NCI-H2227 (cell line): ENCODE data around the gene CD27.
A peak's percentile ranks its signal among the peaks of the same experiment; 100 is the strongest.

Source experiments
- DNase-seq: peaks from one replicate; lab custom pipeline; 2025; ENCODE audit not compliant: unreplicated experiment; lab: John Stamatoyannopoulos, UW

The CD27 gene

DNA sequence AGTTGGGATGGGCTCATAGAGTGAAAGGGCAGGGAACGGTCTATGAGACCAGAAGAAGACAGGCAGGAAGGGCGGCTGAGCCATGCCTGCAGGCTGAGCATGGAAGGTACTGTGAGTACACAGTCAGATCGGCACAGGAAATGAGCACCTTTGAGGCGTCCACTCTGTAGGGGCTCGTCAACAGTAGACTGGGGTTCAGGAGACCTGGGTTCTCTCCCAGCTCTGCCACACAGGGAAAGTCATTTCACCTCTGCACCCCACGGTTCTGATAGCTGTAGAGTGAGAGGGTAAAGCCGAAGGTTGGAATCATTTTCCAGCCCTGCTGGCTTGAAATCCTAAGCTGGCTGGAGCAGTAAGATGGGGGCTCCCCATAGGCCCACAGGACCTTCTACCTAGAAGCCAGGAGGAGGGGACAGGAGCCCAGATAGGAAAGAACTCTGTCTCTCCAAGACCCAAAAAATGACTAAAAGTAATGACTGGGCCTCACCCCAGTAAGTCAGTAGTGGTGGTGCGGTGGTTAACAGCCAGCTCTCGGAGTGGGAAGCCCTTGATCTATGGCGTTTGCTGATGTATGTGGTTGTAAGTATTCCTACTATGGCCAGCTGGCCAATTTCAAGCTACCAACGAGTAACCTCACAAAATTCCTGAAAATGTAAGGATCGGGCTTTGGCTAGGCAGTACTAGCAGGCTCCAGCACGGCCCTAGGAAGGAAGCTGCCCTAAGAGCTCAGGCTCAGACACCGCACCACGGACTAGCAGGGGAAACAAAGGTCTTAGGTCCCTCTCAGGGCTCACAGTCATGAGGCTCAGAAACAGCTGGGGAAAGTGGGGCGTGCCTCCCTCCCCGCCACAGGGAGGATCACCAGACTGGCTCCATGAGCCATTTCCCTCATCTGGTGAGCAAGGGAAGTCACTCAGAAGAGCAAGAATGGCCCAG, 10.3 kb upstream of the CD27 start:
- DNase-seq, result no peak

GRCh38 chr12:6435961-6436715, 8.6 kb upstream of the CD27 start:
- no peak for DNase-seq

- DNase-seq, result no peak
Observed at GRCh38 chr12:6437586-6437985, 7.2 kb upstream of the CD27 start.

DNA sequence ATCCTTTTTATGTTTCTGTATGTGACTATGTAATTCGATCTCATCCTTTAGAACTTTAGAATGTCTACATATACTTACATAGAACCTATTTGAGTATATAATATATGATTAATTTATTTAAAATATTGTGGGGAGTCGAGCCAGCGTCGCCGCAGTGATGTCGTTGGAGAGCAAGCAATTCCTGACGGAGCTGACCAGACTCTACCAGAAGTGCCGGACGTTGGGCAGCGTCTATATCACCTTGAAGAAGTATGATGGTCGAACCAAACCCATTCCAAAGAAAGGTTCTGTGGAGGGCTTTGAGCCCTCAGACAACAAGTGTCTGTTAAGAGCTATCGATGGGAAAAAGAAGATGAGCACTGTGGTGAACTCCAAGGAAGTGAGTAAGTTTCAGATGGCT, 6.4 kb upstream of the CD27 start:
- DNase-seq, result no peak

DNA sequence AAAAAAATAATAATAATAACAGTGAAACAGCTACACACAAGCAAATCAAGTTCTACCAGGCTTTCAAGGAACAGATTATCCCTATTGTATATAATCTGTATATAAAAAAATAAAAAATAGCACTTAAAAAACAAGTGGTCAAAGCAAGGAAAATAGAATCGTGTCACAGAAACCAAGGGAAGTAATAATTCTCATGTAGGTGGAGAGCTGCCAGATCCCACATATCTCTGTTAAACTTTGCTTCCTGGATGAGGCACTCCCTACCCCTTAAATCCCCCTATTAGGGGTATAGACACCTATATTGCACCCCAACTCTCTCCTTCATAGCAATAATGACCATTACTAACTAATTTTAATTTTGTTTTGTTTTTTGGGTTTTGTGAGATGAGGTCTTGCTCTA, 4.4 kb upstream of the CD27 start:
- DNase-seq, result no peak

DNA sequence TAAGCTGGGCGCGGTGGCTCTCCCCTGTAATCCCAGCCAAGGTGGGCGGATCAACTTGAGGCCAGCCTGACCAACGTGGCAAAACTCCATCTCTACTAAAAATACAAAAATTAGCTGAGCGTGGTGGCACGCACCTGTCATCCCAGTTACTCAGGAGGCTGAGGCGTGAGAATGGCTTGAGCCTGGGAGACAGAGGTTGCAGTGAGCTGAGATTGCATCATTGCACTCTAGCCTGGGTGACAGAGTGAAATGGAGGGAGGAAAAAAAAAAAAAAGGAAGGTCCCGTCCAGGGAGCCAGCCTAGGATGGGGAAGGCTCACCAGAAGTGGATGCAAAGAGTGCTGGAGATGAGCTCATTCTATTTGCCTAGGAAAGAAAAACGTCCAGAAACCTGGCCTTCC, 1.9 kb upstream of the CD27 start:
- no peak for DNase-seq

DNA sequence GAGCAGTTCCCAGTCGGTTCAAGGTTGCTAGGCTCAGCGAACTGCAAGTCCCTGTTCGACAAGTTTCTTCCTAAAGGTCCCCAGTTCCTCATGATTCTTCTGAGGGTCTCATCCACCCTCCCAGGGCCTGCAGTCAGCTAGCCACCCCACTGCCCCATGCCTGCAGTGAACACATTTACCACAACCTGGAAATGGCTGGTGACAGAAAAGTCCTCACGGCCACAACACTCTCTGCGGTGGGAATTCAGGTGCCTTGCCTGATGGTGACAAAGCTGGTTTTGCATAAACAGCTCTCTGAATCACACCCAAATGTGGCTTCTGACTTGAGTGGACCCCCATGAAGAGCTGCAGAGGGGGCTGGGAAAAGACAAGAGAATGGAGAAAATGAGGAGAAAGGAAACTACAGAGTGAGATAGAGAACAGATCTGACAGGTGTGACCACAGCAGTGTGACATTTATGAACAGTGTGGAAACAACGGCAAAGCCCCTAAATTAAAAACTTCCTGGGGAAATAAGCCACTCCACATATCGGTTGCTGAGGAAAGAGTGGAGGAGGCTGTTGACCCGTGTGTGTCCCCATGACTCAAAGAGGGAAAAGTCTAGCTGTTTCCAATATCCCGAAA, 1.3 kb upstream of the CD27 start:
- DNase-seq, result no peak

DNA sequence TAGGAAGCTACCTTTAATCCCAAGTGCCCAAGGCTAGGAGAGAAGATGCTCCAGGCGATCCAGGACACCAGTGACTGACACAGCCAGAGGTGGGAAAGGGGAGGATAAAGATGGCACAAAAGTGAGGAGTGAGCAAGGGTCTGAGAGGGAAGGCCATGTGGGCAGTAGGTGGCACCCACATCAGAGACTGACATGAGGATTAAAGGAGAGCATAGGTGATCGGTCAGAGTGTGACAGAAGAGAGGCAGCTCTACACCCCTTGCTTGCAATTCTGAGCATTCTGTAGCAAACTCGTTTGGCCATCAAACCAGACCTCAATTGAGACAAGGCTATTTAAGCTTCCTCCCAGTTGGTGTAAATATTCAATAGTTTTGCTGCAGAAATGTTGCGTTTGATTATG, 724 bp upstream of the CD27 start:
- DNase-seq, result no peak

GRCh38 chr12:6450091-6450868, 5.5 kb downstream of the CD27 start:
- DNase-seq, result no peak

DNA sequence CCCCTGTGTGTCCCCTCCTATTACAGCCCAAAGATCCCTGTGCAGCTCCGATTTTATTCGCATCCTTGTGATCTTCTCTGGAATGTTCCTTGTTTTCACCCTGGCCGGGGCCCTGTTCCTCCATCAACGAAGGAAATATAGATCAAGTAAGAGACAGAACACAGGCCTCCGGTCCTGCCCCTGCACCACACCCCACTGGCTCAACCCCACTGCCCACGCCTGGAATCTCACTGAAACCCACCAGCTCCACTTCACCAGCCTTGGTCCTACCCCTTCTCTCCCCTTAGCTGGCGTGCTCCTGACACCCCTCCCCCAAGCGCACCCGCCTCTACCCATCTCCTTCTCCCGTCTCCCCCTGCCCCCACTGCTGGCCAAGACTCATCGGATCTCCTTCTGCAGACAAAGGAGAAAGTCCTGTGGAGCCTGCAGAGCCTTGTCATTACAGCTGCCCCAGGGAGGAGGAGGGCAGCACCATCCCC, 6.2 kb downstream of the CD27 start:
- peak; percentile 66 for DNase-seq

DNA sequence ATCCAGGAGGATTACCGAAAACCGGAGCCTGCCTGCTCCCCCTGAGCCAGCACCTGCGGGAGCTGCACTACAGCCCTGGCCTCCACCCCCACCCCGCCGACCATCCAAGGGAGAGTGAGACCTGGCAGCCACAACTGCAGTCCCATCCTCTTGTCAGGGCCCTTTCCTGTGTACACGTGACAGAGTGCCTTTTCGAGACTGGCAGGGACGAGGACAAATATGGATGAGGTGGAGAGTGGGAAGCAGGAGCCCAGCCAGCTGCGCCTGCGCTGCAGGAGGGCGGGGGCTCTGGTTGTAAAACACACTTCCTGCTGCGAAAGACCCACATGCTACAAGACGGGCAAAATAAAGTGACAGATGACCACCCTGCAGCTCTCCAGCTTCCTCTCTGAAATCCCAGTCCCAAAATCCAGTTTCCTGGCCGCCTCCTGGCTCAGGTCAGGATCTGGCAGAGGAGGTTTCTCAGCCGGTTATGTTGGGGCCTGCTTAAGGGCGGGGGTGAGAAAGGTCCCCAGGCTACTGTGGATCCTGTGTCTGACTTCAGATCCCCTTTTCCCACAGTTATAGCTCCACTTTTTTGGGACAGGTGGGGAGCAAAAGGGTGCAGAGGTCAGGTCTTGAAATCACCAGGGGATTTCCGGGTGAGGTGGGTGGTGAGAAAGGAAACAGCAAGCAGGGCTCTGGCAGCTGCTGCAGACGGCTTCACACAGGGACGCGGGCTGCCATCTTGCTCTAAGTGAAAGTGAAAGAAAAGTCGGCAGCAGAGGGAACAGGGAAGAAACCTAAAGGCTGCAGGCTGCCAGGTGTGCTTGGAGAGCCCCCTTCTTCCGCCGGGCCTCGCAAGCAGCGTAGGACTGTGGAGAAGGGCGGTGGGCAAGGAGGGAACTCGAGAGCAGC, 6.8 kb downstream of the CD27 start, which contains the start of gene TAPBPL:
TSS of gene TAPBPL (plus strand) at position 695 of the 897 bp plus-strand sequence. CDS start 207 bp downstream, outside the sequence.
- peak; percentile 83 for DNase-seq

DNA sequence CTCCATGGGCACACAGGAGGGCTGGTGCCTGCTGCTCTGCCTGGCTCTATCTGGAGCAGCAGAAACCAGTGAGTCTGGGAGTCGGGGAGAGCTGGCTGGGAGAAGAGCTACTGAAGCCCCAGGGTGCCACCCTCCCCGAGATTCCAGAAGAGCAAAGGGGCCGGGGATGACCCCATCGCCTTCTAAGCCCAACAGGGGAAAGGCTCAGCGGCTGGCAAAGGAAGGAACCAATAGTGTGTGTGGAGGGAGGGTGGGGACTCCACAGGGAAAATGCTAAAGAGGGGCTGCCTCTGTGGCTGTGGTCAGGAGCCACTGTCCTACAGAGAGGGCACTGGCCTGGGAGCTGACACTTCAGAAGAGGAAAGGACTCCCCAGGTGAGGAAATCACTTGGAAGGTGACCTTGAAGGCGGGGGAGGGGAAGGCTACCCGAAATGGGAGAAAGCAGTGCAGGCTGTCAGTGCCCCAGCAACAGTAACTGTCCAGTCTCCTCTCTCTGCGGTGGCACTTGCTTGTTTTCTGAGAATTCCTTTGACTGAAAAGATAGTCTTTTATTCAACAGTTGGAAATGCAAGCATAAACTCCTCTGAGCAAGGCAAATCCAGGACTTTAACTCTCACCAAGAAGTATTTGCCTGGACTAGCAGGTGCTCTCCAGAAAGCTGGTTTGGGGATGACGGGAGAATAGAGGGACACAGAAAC, 7.6 kb downstream of the CD27 start:
- DNase-seq, result no peak

DNA sequence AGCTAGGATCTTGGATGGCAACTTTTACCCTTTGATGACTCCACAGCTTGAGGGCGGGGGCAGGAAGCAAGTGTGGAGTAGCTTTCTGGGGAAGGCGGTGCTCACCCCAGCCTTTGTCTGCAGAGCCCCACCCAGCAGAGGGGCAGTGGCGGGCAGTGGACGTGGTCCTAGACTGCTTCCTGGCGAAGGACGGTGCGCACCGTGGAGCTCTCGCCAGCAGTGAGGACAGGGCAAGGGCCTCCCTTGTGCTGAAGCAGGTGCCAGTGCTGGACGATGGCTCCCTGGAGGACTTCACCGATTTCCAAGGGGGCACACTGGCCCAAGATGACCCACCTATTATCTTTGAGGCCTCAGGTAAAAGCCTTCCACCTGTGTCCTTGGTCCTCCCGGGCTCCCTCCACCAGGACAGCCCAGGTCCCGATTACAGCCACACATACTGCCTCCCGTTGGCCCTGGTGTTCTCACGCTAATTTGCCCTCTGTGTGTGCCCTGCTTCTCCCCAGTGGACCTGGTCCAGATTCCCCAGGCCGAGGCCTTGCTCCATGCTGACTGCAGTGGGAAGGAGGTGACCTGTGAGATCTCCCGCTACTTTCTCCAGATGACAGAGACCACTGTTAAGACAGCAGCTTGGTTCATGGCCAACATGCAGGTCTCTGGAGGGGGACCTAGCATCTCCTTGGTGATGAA, 8.3 kb downstream of the CD27 start:
- no peak for DNase-seq

- DNase-seq, result no peak
Observed at GRCh38 chr12:6457220-6457945, 12.6 kb downstream of the CD27 start.

DNA sequence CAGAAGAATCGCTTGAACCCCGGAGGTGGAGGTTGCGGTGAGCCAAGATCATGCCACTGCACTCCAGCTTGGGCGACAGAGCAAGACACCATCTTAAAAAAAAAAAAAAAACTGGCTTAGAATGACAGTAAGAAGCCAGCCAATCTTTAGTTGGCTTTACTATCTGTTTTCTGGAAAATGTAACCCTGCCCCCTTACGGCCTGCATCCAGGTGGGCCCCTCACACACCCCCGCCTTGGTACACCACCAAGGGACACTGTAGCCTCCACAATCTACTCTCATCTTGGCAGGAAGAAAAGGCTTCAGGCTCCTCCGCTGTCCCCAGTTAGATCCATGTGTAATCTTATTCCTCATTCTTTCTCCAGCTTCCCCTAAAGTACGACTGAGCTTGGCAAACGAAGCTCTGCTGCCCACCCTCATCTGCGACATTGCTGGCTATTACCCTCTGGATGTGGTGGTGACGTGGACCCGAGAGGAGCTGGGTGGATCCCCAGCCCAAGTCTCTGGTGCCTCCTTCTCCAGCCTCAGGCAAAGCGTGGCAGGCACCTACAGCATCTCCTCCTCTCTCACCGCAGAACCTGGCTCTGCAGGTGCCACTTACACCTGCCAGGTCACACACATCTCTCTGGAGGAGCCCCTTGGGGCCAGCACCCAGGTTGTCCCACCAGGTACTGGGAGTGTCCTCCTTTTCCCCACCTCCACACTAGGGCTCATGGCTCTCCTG, 13.7 kb downstream of the CD27 start:
- no peak for DNase-seq

DNA sequence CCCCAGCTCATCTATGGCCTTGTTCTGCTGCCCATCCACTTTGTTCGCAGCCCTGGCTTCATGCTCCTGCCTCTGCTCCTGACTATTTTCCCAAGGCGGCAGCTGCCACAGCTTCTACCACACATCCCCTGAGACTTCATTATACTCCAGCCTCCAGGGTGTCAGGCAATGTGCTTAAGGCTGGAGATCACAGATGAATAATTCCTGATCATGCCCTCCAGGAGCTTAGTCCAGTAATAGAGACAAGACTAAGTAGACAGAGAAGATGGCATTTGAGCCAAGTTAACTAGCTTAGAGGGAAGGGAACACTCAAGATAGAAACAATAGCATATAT, 14.2 kb downstream of the CD27 start:
- DNase-seq, result no peak

GRCh38 chr12:6460751-6461371, 16.1 kb downstream of the CD27 start:
- DNase-seq, result no peak
